Cardiac muscle cell (in vitro differentiated cells and primary cell): ENCODE measurements around the gene ANKRD7. TPM values are rescaled to one million over a fixed set of nuclear protein-coding genes. Genes with fewer than 3 reads are reported as not detected.
A peak's percentile ranks its signal among the peaks of the same experiment; 100 is the strongest.
"Not testable (repeated sequence)": the region's sequence is repeated elsewhere in the genome, so short reads cannot be mapped to it uniquely, and the experiment has no call there.

Source experiments
- DNase-seq, 2 donors: peaks; one replicate each; pipeline versions ENCODE4 v3.0.0 to v3.0.0-alpha.2; 2010 to 2017; ENCODE audit warnings: low read depth in 1 of 2, low spot score in 1 of 2
- H3K27ac ChIP-seq: fragments of 200-600 bp; sonication (generic); 2 replicates; pipeline ENCODE4 v1.5.1; 2016
- H3K27me3 ChIP-seq: fragments of 200-600 bp; sonication (generic); 2 replicates; pipeline ENCODE4 v1.6.0; 2016; ENCODE audit warnings: control low read depth
- H3K36me3 ChIP-seq: fragments of 200-600 bp; sonication (generic); 2 replicates; pipeline ENCODE4 v1.5.1; 2016; ENCODE audit warnings: control low read depth
- H3K4me1 ChIP-seq: fragments of 200-600 bp; sonication (generic); 2 replicates; pipeline ENCODE4 v1.8.1; 2017; ENCODE audit warnings: low read depth, mild to moderate bottlenecking, mixed run types
- H3K4me3 ChIP-seq: fragments of 200-600 bp; sonication (generic); 2 replicates; pipeline ENCODE4 v1.5.1; 2016; ENCODE audit warnings: mild to moderate bottlenecking
- H3K9me3 ChIP-seq: fragments of 200-600 bp; sonication (generic); 2 replicates; pipeline ENCODE4 v1.5.1; 2017; ENCODE audit warnings: low read depth, mild to moderate bottlenecking, control low read depth
- polyA plus RNA-seq: library from polyadenylated mRNA; unstranded; fragments of >200 nt; fragmentation: Nextera tagmentation; extraction: Ambion mirVana; gene quantifications from 2 replicates; pipeline ENCODE4 v1.2.1, GENCODE V29; 2016
- total RNA-seq: library from RNA; depleted of rRNA; stranded (reverse); fragments of >200 nt; gene quantifications from 2 replicates; pipeline ENCODE4 v1.2.3, GENCODE V29; 2016
- TF ChIP-seq, protein P1 (sequence below): IDR thresholded peaks from 2 replicates; pipeline ENCODE4 v1.5.1; 2012; ENCODE audit warnings: low read depth, mild to moderate bottlenecking, low read length

The ANKRD7 gene
- total and polyA plus RNA-seq, 2 experiments from 2014 or later = 0.80 TPM; not detected in 1

DNA sequence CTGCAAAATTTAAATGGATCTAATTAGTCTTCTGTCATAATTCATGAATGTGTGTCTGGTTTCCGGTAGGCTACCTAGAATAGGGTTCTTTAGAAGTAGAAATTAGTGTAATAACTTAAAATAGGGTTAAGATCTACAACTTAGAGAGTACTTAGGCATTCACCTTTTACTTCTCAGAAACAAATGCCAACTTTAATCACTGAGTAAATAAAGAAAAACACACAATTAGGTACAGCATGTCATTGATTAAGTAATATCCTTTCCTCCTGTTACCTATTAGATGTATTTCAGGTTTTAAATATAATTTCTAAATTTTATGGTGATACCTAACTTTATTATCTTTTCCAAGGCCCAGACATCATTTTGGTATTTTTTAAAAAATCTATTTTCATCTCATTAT, 9.3 kb downstream of the ANKRD7 start:
- no peak overlapping the region for H3K27ac ChIP-seq
- H3K4me3 ChIP-seq = no peak overlapping the region
- H3K9me3 ChIP-seq = no peaks in the 10 kb centered on the region
- H3K36me3 ChIP-seq = no peaks in the 10 kb centered on the region
- TF ChIP-seq, protein P1, sequence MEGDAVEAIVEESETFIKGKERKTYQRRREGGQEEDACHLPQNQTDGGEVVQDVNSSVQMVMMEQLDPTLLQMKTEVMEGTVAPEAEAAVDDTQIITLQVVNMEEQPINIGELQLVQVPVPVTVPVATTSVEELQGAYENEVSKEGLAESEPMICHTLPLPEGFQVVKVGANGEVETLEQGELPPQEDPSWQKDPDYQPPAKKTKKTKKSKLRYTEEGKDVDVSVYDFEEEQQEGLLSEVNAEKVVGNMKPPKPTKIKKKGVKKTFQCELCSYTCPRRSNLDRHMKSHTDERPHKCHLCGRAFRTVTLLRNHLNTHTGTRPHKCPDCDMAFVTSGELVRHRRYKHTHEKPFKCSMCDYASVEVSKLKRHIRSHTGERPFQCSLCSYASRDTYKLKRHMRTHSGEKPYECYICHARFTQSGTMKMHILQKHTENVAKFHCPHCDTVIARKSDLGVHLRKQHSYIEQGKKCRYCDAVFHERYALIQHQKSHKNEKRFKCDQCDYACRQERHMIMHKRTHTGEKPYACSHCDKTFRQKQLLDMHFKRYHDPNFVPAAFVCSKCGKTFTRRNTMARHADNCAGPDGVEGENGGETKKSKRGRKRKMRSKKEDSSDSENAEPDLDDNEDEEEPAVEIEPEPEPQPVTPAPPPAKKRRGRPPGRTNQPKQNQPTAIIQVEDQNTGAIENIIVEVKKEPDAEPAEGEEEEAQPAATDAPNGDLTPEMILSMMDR = no peak
- no peaks in the 10 kb centered on the region for H3K27me3 ChIP-seq
- no peak for DNase-seq
- peaks cover 22% of the 10 kb centered on the region for H3K4me1 ChIP-seq

DNA sequence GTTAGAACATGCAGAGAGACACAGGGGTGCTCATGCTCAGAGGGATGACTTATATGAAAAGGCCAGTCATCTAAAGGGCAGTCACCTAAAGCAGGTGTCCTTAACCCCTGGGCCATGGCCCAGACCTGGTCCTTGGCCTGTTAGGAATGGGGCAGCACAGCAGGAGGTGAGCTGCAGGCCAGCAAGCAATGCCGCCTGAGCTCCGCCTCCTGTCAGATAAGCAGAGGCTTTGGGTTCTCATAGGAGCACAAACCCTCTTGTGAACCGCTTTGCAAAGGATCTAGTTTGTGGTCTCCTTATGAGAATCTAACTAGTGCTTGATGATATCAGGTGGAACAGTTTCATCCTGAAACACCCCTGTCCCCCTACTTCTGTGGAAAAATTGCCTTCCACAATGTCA, 14.5 kb downstream of the ANKRD7 start:
- TF ChIP-seq, protein P1 = no peak
- no peak for DNase-seq
- no peak overlapping the region for H3K4me3 ChIP-seq

DNA sequence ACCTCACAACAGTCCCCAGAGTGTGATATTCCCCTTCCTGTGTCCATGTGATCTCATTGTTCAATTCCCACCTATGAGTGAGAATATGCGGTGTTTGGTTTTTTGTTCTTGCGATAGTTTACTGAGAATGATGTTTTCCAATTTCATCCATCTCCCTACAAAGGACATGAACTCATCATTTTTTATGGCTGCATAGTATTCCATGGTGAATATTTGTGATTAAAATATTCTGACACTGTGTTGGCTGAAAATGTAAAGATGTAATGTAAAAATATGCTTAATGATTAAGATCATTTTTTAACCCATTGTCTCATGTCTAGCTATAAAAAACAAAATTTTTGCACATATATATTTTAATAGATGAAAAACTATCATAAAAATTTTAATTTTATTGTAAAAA, 15.8 kb downstream of the ANKRD7 start:
- H3K4me3 ChIP-seq, H3K27ac ChIP-seq, H3K4me1 ChIP-seq, DNase-seq, H3K36me3 ChIP-seq, H3K9me3 ChIP-seq, H3K27me3 ChIP-seq: not testable (repeated sequence)

More for the DNA sequence above, 14.5 kb downstream of the ANKRD7 start:
- H3K27me3 ChIP-seq = no peaks in the 10 kb centered on the region
- H3K27ac ChIP-seq = no peak overlapping the region
- H3K9me3 ChIP-seq = no peaks in the 10 kb centered on the region
- H3K36me3 ChIP-seq = no peaks in the 10 kb centered on the region
- H3K4me1 ChIP-seq = no peaks in the 10 kb centered on the region

GRCh38 chr7:118243695-118244094, 19.2 kb downstream of the ANKRD7 start:
- TF ChIP-seq, protein P1 = no peak
- DNase-seq = no peak
- Histone ChIP-seq H3K27me3 (no peaks in the 10 kb centered on the region), H3K27ac (no peak overlapping the region), H3K9me3 (no peaks in the 10 kb centered on the region), H3K36me3 (no peaks in the 10 kb centered on the region), H3K4me3 (no peak overlapping the region), H3K4me1 (no peaks in the 10 kb centered on the region)

DNA sequence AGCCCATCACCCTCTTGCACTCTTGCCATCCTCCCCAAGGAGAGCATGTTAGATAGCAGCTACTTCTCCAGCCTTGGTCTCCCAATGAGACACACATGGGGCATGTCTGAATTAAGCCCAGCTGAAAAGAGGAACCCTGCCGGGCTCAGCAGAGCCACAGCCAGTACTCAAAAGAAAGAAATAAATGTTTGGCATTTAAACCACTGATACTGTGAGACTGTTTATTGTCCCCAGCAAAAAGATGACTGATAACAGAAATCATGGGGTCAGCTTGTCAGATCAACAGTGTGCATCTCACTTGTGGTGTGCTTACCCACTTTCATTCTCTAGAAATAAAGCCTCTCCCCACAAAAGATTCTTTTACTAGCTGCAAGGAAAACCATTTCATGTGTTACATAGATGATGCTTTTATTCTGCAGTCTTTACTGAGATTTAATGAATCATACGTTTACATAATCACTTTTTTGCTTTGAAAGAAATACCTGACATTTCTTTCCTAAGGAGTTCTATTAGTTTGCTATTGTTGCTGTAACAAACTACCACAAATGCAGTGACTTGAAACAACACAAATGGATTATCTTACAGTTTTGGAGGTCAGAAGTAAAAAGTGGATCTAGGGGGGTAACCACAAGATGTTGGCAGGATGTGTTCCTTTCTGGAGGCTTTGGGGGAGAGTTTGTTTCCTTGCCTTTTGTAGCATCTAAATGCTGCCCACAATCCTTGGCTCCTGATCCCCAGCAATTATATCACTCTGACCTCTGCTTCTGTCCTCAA, 20.9 kb downstream of the ANKRD7 start:
- TF ChIP-seq, protein P1 = no peak

DNA sequence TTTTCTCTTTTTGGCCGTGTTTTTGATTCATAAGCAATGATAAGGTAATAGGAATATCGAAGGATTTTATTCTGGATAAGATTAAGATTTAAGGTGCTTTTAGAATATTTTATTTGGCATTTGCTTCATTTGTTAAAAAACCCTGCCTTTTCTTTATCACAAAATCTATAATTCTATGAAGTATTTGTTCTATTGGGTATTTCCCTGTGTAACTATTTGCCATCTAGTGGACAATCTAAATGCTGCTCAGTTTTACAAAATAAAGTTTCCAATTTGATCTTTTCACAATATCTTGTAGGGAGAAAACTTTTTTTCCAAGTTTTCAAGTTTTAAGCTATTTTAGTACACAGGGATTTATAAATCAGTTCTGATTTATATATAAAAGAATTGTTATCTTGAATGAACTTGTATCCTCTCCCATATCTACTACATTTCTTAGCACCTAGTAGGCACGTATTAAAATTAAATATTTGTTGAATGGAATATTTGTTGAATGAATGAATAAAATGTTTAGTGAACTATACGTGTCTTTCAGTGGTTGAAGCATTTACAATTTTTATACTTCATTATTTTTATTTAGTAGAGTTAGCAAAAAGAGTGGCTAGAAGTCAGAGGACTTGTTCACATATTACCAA, 26.5 kb downstream of the ANKRD7 start:
- H3K4me1 ChIP-seq = no peaks in the 10 kb centered on the region
- H3K27ac ChIP-seq = no peak overlapping the region
- no peaks in the 10 kb centered on the region for H3K9me3 ChIP-seq
- H3K27me3 ChIP-seq = no peaks in the 10 kb centered on the region
- H3K4me3 ChIP-seq = no peak overlapping the region
- TF ChIP-seq, protein P1 = peak; percentile 3
- no peaks in the 10 kb centered on the region for H3K36me3 ChIP-seq
- DNase-seq = no peak

More for the DNA sequence above, 20.9 kb downstream of the ANKRD7 start:
- no peaks in the 10 kb centered on the region for H3K36me3 ChIP-seq
- H3K27ac ChIP-seq = no peak overlapping the region
- H3K27me3 ChIP-seq = no peaks in the 10 kb centered on the region
- H3K9me3 ChIP-seq = no peaks in the 10 kb centered on the region
- no peak overlapping the region for H3K4me3 ChIP-seq
- no peak for DNase-seq
- H3K4me1 ChIP-seq = no peaks in the 10 kb centered on the region
